ENCODE data around the gene PCP4L1. TPM values are rescaled to one million over a fixed set of nuclear protein-coding genes. Genes with fewer than 3 reads are reported as not detected.
A peak's percentile ranks its signal among the peaks of the same experiment; 100 is the strongest.

The PCP4L1 gene
- polyA plus RNA-seq, 2 of the 4 experiments (the other 2 are of a cell fraction): not detected

DNA sequence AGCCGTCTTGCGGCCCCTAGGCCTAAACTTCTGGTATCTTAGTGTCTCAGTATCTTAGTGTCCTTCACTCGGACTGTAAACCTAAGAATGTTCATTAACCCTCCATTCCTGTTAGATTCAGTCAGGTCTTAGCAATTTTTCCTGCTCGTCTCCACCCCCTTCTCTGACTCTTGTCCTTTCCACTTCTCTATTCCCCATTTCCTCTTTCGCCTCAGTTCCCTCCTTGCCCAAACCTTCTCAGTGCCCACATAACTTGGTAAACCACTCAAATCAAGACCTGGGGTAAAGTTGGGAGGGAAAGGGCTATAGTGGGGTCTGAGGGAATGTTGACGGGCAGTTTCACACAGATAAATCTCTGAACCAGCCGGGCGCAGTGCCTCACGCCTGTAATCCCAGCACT is 44.2 kb upstream of the PCP4L1 start:
- FAIRE-seq: no peak
- POLR2A ChIA-PET: no interaction called here
- H3K9me3 ChIP-seq: no peaks in the 10 kb centered on the region
- no peak for DNase-seq (ENCODE audit: low read depth in 1 of 2, low spot score in 1 of 2)
- H3K4me1 ChIP-seq: 0 out of 3 replicates have a peak, but pooled peaks cover 3% of the 10 kb centered on the region
- no peak overlapping the region for H3K27ac ChIP-seq
- WGBS (ENCODE audit: missing lambda C conversion rate): 93% methylated on average over 9 of the region's 9 CpGs
- no peak overlapping the region for H3K4me3 ChIP-seq
- CTCF ChIA-PET: interaction anchor here (7.3 to 20.1 kb wide), 2 partner anchors 7 to 14 kb away, joined by 66 to 319 read pairs; partner anchors contain the start of genes NDUFS2 and TOMM40L
- TF ChIP-seq, protein P1, sequence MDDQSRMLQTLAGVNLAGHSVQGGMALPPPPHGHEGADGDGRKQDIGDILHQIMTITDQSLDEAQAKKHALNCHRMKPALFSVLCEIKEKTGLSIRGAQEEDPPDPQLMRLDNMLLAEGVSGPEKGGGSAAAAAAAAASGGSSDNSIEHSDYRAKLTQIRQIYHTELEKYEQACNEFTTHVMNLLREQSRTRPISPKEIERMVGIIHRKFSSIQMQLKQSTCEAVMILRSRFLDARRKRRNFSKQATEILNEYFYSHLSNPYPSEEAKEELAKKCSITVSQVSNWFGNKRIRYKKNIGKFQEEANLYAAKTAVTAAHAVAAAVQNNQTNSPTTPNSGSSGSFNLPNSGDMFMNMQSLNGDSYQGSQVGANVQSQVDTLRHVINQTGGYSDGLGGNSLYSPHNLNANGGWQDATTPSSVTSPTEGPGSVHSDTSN (IDR thresholded peaks at IDR 0.05): no peak
- TF ChIP-seq, protein P2, sequence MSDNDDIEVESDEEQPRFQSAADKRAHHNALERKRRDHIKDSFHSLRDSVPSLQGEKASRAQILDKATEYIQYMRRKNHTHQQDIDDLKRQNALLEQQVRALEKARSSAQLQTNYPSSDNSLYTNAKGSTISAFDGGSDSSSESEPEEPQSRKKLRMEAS (IDR thresholded peaks at IDR 0.05): no peak
- TF ChIP-seq HOXA7 (CRISPR knock-in tag; IDR thresholded peaks at IDR 0.05) (no peak), SMC3 (IDR thresholded peaks at IDR 0.05) (no peak)
- H3K4me2 ChIP-seq: no peak overlapping the region
- no peak for ATAC-seq

DNA sequence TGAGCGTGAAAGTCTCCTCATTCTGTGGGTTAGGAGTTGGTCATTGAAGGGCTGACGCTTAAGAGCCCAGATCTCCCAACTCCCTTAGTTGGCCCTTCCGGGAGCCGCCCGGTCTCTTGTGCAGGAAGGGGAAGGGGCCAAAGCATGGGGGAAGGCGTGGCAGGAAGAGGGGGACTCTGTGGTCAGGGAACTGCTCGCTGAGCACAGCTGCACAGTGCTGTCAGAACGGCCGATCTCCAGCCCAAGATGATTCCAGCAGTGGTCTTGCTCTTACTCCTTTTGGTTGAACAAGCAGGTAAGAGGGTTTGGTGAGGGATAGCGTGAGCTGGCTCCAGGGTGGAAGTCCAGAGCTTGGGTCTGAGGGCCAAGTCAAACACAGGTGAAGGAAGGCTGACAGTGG is 43.5 kb upstream of the PCP4L1 start, which contains the start of gene FCER1G:
Gene FCER1G, plus strand, starts transcription at position 220 of the 400 bp plus-strand sequence. Its CDS starts 27 bp downstream, at position 247.
- CTCF ChIA-PET: interaction anchor here (1.0 to 20.1 kb wide), 6 partner anchors 8 to 169 kb away, joined by 3 to 319 read pairs (median 34); partner anchors contain the start of genes CFAP126, NDUFS2 and TOMM40L
- POLR2A ChIA-PET: interaction anchor here (0.6 kb wide), 1 partner anchor 11 kb away, joined by 4 read pairs; the partner anchor contains the start of gene TOMM40L
- TF ChIP-seq, protein P3, sequence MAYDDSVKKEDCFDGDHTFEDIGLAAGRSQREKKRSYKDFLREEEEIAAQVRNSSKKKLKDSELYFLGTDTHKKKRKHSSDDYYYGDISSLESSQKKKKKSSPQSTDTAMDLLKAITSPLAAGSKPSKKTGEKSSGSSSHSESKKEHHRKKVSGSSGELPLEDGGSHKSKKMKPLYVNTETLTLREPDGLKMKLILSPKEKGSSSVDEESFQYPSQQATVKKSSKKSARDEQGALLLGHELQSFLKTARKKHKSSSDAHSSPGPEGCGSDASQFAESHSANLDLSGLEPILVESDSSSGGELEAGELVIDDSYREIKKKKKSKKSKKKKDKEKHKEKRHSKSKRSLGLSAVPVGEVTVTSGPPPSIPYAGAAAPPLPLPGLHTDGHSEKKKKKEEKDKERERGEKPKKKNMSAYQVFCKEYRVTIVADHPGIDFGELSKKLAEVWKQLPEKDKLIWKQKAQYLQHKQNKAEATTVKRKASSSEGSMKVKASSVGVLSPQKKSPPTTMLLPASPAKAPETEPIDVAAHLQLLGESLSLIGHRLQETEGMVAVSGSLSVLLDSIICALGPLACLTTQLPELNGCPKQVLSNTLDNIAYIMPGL (CRISPR knock-in tag; IDR thresholded peaks at IDR 0.05; ENCODE audit: borderline replicate concordance): no peak
- TF ChIP-seq RCOR1 (IDR thresholded peaks at IDR 0.05; ENCODE audit: low read depth, low read length): no peak
- no peak for TF ChIP-seq TFCP2L1 (CRISPR knock-in tag; IDR thresholded peaks at IDR 0.05)
- TF ChIP-seq NFE2L2 (conservative IDR thresholded peaks at IDR 0.05; ENCODE audit: low read length): no peak
- TF ChIP-seq RNF2 (IDR thresholded peaks at IDR 0.05; ENCODE audit: borderline replicate concordance, low read depth): no peak
- no peak for TF ChIP-seq CHD2 (IDR thresholded peaks at IDR 0.05; ENCODE audit: low read length, partially characterized antibody)
- TF ChIP-seq, protein P4, sequence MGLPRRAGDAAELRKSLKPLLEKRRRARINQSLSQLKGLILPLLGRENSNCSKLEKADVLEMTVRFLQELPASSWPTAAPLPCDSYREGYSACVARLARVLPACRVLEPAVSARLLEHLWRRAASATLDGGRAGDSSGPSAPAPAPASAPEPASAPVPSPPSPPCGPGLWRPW (IDR thresholded peaks at IDR 0.05): no peak
- TF ChIP-seq, protein P5, sequence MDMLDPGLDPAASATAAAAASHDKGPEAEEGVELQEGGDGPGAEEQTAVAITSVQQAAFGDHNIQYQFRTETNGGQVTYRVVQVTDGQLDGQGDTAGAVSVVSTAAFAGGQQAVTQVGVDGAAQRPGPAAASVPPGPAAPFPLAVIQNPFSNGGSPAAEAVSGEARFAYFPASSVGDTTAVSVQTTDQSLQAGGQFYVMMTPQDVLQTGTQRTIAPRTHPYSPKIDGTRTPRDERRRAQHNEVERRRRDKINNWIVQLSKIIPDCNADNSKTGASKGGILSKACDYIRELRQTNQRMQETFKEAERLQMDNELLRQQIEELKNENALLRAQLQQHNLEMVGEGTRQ (IDR thresholded peaks at IDR 0.05): no peak

DNA sequence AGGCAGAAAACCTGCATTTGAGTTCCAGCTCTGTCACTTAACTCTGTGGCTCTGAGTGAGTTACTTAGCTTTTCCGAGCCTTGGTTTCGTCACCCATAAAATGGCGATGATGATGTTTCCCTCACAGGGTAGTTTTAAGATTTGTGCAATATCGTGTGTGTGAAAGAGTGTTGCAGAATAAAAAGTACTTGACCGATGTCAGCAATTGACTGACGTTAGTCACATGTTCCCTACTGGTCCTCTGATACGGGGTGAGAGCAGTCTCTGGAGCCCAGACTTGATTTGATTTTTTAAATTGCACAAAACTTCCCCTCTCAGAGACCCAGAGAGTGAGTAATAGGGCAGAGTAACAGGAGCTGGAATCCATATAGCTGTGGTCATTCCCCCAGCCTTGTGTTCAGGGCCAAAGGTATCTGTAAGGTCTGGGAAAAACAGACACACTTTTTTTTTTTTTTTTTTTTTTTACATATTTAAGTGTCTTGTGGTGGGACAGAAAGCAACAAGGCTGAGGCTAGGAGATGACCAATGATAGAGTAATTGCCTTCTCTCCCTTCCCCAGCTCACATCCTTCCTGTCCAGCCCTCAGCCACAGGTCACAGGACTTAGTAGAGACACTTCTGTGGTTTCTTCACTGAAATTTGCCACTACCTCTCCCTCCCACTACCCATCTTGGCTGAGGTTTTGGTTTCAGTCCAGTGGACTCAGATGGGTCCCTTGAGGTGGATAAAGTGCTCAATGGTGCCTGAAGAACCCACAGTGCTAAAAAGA is 41.4 kb upstream of the PCP4L1 start:
- TF ChIP-seq, protein P2 (IDR thresholded peaks at IDR 0.05): no peak
- no peak for TF ChIP-seq RARB (CRISPR knock-in tag; IDR thresholded peaks at IDR 0.05)
- TF ChIP-seq FOSL2 (IDR thresholded peaks at IDR 0.05): no peak
- TF ChIP-seq FOSL2 (CRISPR knock-in tag; IDR thresholded peaks at IDR 0.05): no peak
- TF ChIP-seq CBX8 (IDR thresholded peaks at IDR 0.05): no peak
- no peak for TF ChIP-seq SMC3 (IDR thresholded peaks at IDR 0.05)
- TF ChIP-seq POLR2AphosphoS2 (conservative IDR thresholded peaks at IDR 0.05; ENCODE audit: low read length): no peak
- TF ChIP-seq RCOR1 (IDR thresholded peaks at IDR 0.05; ENCODE audit: low read depth, low read length): no peak
- TF ChIP-seq, protein P6, sequence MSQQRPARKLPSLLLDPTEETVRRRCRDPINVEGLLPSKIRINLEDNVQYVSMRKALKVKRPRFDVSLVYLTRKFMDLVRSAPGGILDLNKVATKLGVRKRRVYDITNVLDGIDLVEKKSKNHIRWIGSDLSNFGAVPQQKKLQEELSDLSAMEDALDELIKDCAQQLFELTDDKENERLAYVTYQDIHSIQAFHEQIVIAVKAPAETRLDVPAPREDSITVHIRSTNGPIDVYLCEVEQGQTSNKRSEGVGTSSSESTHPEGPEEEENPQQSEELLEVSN (IDR thresholded peaks at IDR 0.05; ENCODE audit: borderline replicate concordance, low read depth): no peak
- TF ChIP-seq PHF8 (IDR thresholded peaks at IDR 0.05; ENCODE audit: borderline replicate concordance, low read depth): no peak
- no peak for TF ChIP-seq HOXB13 (CRISPR knock-in tag; IDR thresholded peaks at IDR 0.05; ENCODE audit: low read depth)
- no peak for TF ChIP-seq CBX2 (IDR thresholded peaks at IDR 0.05; ENCODE audit: borderline replicate concordance, low read depth)
- TF ChIP-seq, protein P7, sequence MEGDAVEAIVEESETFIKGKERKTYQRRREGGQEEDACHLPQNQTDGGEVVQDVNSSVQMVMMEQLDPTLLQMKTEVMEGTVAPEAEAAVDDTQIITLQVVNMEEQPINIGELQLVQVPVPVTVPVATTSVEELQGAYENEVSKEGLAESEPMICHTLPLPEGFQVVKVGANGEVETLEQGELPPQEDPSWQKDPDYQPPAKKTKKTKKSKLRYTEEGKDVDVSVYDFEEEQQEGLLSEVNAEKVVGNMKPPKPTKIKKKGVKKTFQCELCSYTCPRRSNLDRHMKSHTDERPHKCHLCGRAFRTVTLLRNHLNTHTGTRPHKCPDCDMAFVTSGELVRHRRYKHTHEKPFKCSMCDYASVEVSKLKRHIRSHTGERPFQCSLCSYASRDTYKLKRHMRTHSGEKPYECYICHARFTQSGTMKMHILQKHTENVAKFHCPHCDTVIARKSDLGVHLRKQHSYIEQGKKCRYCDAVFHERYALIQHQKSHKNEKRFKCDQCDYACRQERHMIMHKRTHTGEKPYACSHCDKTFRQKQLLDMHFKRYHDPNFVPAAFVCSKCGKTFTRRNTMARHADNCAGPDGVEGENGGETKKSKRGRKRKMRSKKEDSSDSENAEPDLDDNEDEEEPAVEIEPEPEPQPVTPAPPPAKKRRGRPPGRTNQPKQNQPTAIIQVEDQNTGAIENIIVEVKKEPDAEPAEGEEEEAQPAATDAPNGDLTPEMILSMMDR (IDR thresholded peaks at IDR 0.05): no peak
- no peak for TF ChIP-seq CEBPB (IDR thresholded peaks at IDR 0.05)
- Histone ChIP-seq H3K27ac (no peak overlapping the region), H3K9me3 (no peaks in the 10 kb centered on the region), H3K4me2 (no peak overlapping the region), H3K4me1 (no peaks in the 10 kb centered on the region), H3K4me3 (no peak overlapping the region)
- 84% methylated on average over 7 of the region's 7 CpGs for WGBS (ENCODE audit: missing lambda C conversion rate)
- FAIRE-seq (no peak), ATAC-seq (peak; percentile 29 to 36; a peak in 3 of 6 replicates), DNase-seq (ENCODE audit: low read depth in 1 of 2, low spot score in 1 of 2) (no peak)
- POLR2A ChIA-PET: interaction anchor here (1.5 to 1.7 kb wide), 2 partner anchors 8 to 15 kb away, joined by 3 to 5 read pairs; partner anchors contain the start of genes NDUFS2 and TOMM40L
- CTCF ChIA-PET: interaction anchor here (0.6 to 20.1 kb wide), 6 partner anchors 10 to 167 kb away, joined by 3 to 319 read pairs (median 36); partner anchors contain the start of genes NDUFS2 and TOMM40L

More for the DNA sequence above, 43.5 kb upstream of the PCP4L1 start, which contains the start of gene FCER1G:
- no peak for DNase-seq (ENCODE audit: low read depth in 1 of 2, low spot score in 1 of 2)
- no peak for ATAC-seq
- no peak within 1 kb of the TSS for H3K4me2 ChIP-seq
- no peak for FAIRE-seq
- no peak within 1 kb of the TSS for H3K4me3 ChIP-seq
- 94% methylated on average over 10 of the region's 10 CpGs for WGBS (ENCODE audit: missing lambda C conversion rate)
- H3K27ac ChIP-seq: no peak within 1 kb of the TSS
- no peaks in the 10 kb centered on the region for H3K9me3 ChIP-seq
- H3K4me1 ChIP-seq: no peaks in the 10 kb centered on the region

Measured in A549 (cell line).